GM23338 (cell line): ENCODE data around the gene CTNNA1. TPM values are rescaled to one million over a fixed set of nuclear protein-coding genes. Genes with fewer than 3 reads are reported as not detected.

Experiments
- ATAC-seq: fragments of 200-7000 bp; cut with Tn5 transposase; 3 replicates; pipeline ENCODE4 v1.9.1; 2020
- DNase-seq: peaks from one replicate; pipeline ENCODE4 v3.0.0-alpha.2; 2015; ENCODE audit warnings: low spot score
- H2AFZ ChIP-seq: fragments of 200-600 bp; sonication (generic); 2 replicates; pipeline ENCODE4 v1.8.0; 2016; ENCODE audit warnings: antibody characterized with exemption, mild to moderate bottlenecking, moderate library complexity
- H3F3A ChIP-seq: fragments of 200-600 bp; sonication (generic); replicated peaks from 2 replicates; pipeline ENCODE4 v1.8.0; 2017; ENCODE audit warnings: antibody characterized with exemption, mixed run types, low read depth
- H3K27ac ChIP-seq: fragments of 200-600 bp; sonication (generic); 2 replicates; pipeline ENCODE4 v1.6.1; 2016; ENCODE audit warnings: low read depth
- H3K27me3 ChIP-seq: fragments of 200-600 bp; sonication (generic); 2 replicates; pipeline ENCODE4 v1.8.0; 2016; ENCODE audit warnings: mild to moderate bottlenecking, mixed run types, moderate library complexity; ENCODE audit not compliant: insufficient read depth
- H3K36me3 ChIP-seq: fragments of 200-600 bp; sonication (generic); 2 replicates; pipeline ENCODE4 v1.8.0; 2016; ENCODE audit warnings: mild to moderate bottlenecking; ENCODE audit not compliant: insufficient read depth
- H3K4me1 ChIP-seq: fragments of 200-600 bp; sonication (generic); 2 replicates; pipeline ENCODE4 v1.8.0; 2016; ENCODE audit warnings: mild to moderate bottlenecking, moderate library complexity; ENCODE audit not compliant: insufficient read depth
- H3K4me2 ChIP-seq: fragments of 200-600 bp; sonication (generic); 2 replicates; pipeline ENCODE4 v1.7.1; 2017; ENCODE audit warnings: mixed run types
- H3K4me3 ChIP-seq: fragments of 200-600 bp; sonication (generic); 2 replicates; pipeline ENCODE4 v1.6.1; 2016; ENCODE audit warnings: mixed run types
- H3K79me2 ChIP-seq: fragments of 200-600 bp; sonication (generic); replicated peaks from 2 replicates; pipeline ENCODE4 v1.8.0; 2017; ENCODE audit warnings: mild to moderate bottlenecking; ENCODE audit not compliant: insufficient read depth
- H3K9me2 ChIP-seq: fragments of 200-600 bp; sonication (generic); 2 replicates; pipeline ENCODE4 v1.8.0; 2017; ENCODE audit not compliant: insufficient read depth
- H4K20me1 ChIP-seq: fragments of 200-600 bp; sonication (generic); replicated peaks from 2 replicates; pipeline ENCODE4 v1.8.0; 2017; ENCODE audit warnings: mild to moderate bottlenecking; ENCODE audit not compliant: insufficient read depth
- H3K27ac Mint-ChIP-seq: 2 replicates; pipeline ENCODE4 v1.8.0; 2020; ENCODE audit warnings: inconsistent platforms, mild to moderate bottlenecking, moderate library complexity, mixed read lengths
- H3K27me3 Mint-ChIP-seq: 3 replicates; pipeline ENCODE4 v1.8.0; 2022; ENCODE audit warnings: low read depth, mild to moderate bottlenecking, moderate library complexity, mixed read lengths, inconsistent platforms; ENCODE audit not compliant: insufficient read depth, poor library complexity
- H3K36me3 Mint-ChIP-seq: 3 replicates; pipeline ENCODE4 v1.8.0; 2021; ENCODE audit warnings: low read depth, mild to moderate bottlenecking, inconsistent platforms, moderate library complexity, mixed read lengths
- H3K4me1 Mint-ChIP-seq: 3 replicates; pipeline ENCODE4 v1.8.0; 2020; ENCODE audit warnings: mild to moderate bottlenecking, inconsistent platforms, mixed read lengths
- H3K4me3 Mint-ChIP-seq: 3 replicates; pipeline ENCODE4 v1.8.0; 2021; ENCODE audit warnings: moderate library complexity, mild to moderate bottlenecking, inconsistent platforms, mixed read lengths
- H3K9me3 Mint-ChIP-seq: 3 replicates; pipeline ENCODE4 v1.8.0; 2020; ENCODE audit warnings: moderate library complexity, mild to moderate bottlenecking, inconsistent platforms, mixed read lengths
- CREB1 ChIP-seq: fragments of 250-450 bp; sonication (Bioruptor Pico); IDR thresholded peaks from 2 replicates; pipeline ENCODE4 v1.5.0; 2020; ENCODE audit warnings: low read depth, mild to moderate bottlenecking, moderate library complexity
- EZH2 ChIP-seq: fragments of 200-600 bp; sonication (generic); IDR thresholded peaks from one replicate; pipeline ENCODE4 v1.8.0; 2017; ENCODE audit warnings: antibody characterized with exemption, mild to moderate bottlenecking, low read depth; ENCODE audit not compliant: unreplicated experiment
- EZH2phosphoT487 ChIP-seq: fragments of 200-600 bp; sonication (generic); IDR thresholded peaks from one replicate; pipeline ENCODE4 v1.8.1; 2018; ENCODE audit warnings: antibody characterized with exemption; ENCODE audit not compliant: unreplicated experiment
- JUNB ChIP-seq: IDR thresholded peaks from one replicate; pipeline ENCODE4 v1.6.1; 2016; ENCODE audit warnings: antibody characterized with exemption; ENCODE audit not compliant: unreplicated experiment
- NANOG ChIP-seq: IDR thresholded peaks from 2 replicates; pipeline ENCODE4 v1.6.1; 2016; ENCODE audit warnings: antibody characterized with exemption, borderline replicate concordance
- POLR2AphosphoS5 ChIP-seq: IDR thresholded peaks from 2 replicates; pipeline ENCODE4 v1.6.1; 2016; ENCODE audit warnings: antibody characterized with exemption, low read depth
- STAT1 ChIP-seq: IDR thresholded peaks from one replicate; pipeline ENCODE4 v1.6.1; 2016; ENCODE audit warnings: antibody characterized with exemption; ENCODE audit not compliant: unreplicated experiment
- ZNF114 ChIP-seq: fragments of 250-450 bp; sonication (Bioruptor Pico); IDR thresholded peaks from 2 replicates; pipeline ENCODE4 v1.5.0; 2020; ENCODE audit warnings: mild to moderate bottlenecking, moderate library complexity
- ZNF331 ChIP-seq: fragments of 250-450 bp; sonication (Bioruptor Pico); IDR thresholded peaks from 2 replicates; pipeline ENCODE4 v1.5.0; 2020; ENCODE audit warnings: low read depth, mild to moderate bottlenecking, moderate library complexity
- polyA plus RNA-seq: library from polyadenylated mRNA; unstranded; fragments of >200 nt; fragmentation: Nextera tagmentation; extraction: Ambion mirVana; gene quantifications from 2 replicates; pipeline ENCODE4 v1.2.1, GENCODE V29; 2016
- total RNA-seq: library from RNA; depleted of rRNA; stranded (reverse); fragments of >200 nt; shearing (Covaris generic); gene quantifications from 2 replicates; pipeline ENCODE4 v1.2.3, GENCODE V29; 2014
- TF ChIP-seq, protein P1 (sequence below): IDR thresholded peaks from one replicate; pipeline ENCODE4 v1.6.1; 2018; ENCODE audit warnings: antibody characterized with exemption; ENCODE audit not compliant: unreplicated experiment
- TF ChIP-seq, protein P2 (sequence below), 2 experiments: fragments of 200-600 bp in 1 of 2; sonication (generic) in 1 of 2; conservative IDR thresholded peaks; 2 replicates each; pipeline versions ENCODE4 v1.5.1 to v1.6.1; 2016 to 2017; ENCODE audit warnings: antibody characterized with exemption in 2 of 2, low read depth in 2 of 2, mild to moderate bottlenecking in 2 of 2, moderate library complexity in 1 of 2
- TF ChIP-seq, protein P3 (sequence below): fragments of 250-450 bp; sonication (Bioruptor Pico); IDR thresholded peaks from 2 replicates; pipeline ENCODE4 v1.5.0; 2020; ENCODE audit warnings: mild to moderate bottlenecking, moderate library complexity
- TF ChIP-seq, protein P4 (sequence below): IDR thresholded peaks from 2 replicates; pipeline ENCODE4 v1.6.1; 2016; ENCODE audit warnings: antibody characterized with exemption

Gene CTNNA1
- total and polyA plus RNA-seq, 2 experiments from 2014 or later, result 111 to 348 TPM

DNA sequence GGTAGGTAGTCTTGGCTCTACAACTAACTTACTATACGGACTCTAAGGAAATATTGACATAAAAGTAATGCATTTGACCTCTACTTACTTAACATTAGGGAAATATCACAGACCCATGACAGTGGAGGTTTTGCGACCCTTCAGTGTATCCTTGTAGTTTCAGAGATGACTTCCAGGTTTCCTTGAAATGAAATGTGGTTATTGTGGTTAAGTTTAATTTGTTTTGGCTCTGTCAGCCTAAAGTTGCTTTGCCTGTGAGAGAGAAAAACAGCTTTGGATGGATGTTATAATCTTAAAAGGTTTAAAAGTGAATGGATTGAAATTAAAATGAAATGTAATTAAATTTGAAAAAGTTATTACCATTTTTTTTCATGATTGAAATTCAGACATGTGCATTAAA, 79.0 kb downstream of the CTNNA1 start:
- no peaks in the 10 kb centered on the region for H3F3A ChIP-seq
- H3K4me2 ChIP-seq, result peak overlapping the region; percentile 64
- peak overlapping the region; percentile 39; the same call in 1 of the 2 replicates for H3K27ac ChIP-seq
- H2AFZ ChIP-seq, result no peak overlapping the region
- H3K27ac Mint-ChIP-seq, result peak overlapping the region; percentile 85
- H3K4me1 ChIP-seq, result peaks cover 63% of the 10 kb centered on the region
- TF ChIP-seq, protein P1, sequence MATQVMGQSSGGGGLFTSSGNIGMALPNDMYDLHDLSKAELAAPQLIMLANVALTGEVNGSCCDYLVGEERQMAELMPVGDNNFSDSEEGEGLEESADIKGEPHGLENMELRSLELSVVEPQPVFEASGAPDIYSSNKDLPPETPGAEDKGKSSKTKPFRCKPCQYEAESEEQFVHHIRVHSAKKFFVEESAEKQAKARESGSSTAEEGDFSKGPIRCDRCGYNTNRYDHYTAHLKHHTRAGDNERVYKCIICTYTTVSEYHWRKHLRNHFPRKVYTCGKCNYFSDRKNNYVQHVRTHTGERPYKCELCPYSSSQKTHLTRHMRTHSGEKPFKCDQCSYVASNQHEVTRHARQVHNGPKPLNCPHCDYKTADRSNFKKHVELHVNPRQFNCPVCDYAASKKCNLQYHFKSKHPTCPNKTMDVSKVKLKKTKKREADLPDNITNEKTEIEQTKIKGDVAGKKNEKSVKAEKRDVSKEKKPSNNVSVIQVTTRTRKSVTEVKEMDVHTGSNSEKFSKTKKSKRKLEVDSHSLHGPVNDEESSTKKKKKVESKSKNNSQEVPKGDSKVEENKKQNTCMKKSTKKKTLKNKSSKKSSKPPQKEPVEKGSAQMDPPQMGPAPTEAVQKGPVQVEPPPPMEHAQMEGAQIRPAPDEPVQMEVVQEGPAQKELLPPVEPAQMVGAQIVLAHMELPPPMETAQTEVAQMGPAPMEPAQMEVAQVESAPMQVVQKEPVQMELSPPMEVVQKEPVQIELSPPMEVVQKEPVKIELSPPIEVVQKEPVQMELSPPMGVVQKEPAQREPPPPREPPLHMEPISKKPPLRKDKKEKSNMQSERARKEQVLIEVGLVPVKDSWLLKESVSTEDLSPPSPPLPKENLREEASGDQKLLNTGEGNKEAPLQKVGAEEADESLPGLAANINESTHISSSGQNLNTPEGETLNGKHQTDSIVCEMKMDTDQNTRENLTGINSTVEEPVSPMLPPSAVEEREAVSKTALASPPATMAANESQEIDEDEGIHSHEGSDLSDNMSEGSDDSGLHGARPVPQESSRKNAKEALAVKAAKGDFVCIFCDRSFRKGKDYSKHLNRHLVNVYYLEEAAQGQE, result no peak
- TF ChIP-seq EZH2 (no peak), POLR2AphosphoS5 (no peak), NANOG (no peak), ZNF331 (CRISPR knock-in tag) (no peak), CREB1 (CRISPR knock-in tag) (no peak), STAT1 (no peak), JUNB (no peak), EZH2phosphoT487 (no peak), ZNF114 (no peak)
- TF ChIP-seq, protein P2, sequence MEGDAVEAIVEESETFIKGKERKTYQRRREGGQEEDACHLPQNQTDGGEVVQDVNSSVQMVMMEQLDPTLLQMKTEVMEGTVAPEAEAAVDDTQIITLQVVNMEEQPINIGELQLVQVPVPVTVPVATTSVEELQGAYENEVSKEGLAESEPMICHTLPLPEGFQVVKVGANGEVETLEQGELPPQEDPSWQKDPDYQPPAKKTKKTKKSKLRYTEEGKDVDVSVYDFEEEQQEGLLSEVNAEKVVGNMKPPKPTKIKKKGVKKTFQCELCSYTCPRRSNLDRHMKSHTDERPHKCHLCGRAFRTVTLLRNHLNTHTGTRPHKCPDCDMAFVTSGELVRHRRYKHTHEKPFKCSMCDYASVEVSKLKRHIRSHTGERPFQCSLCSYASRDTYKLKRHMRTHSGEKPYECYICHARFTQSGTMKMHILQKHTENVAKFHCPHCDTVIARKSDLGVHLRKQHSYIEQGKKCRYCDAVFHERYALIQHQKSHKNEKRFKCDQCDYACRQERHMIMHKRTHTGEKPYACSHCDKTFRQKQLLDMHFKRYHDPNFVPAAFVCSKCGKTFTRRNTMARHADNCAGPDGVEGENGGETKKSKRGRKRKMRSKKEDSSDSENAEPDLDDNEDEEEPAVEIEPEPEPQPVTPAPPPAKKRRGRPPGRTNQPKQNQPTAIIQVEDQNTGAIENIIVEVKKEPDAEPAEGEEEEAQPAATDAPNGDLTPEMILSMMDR (conservative IDR thresholded peaks at IDR 0.05; ENCODE audit: low read depth in 2 of 2), result no peak
- TF ChIP-seq, protein P3, sequence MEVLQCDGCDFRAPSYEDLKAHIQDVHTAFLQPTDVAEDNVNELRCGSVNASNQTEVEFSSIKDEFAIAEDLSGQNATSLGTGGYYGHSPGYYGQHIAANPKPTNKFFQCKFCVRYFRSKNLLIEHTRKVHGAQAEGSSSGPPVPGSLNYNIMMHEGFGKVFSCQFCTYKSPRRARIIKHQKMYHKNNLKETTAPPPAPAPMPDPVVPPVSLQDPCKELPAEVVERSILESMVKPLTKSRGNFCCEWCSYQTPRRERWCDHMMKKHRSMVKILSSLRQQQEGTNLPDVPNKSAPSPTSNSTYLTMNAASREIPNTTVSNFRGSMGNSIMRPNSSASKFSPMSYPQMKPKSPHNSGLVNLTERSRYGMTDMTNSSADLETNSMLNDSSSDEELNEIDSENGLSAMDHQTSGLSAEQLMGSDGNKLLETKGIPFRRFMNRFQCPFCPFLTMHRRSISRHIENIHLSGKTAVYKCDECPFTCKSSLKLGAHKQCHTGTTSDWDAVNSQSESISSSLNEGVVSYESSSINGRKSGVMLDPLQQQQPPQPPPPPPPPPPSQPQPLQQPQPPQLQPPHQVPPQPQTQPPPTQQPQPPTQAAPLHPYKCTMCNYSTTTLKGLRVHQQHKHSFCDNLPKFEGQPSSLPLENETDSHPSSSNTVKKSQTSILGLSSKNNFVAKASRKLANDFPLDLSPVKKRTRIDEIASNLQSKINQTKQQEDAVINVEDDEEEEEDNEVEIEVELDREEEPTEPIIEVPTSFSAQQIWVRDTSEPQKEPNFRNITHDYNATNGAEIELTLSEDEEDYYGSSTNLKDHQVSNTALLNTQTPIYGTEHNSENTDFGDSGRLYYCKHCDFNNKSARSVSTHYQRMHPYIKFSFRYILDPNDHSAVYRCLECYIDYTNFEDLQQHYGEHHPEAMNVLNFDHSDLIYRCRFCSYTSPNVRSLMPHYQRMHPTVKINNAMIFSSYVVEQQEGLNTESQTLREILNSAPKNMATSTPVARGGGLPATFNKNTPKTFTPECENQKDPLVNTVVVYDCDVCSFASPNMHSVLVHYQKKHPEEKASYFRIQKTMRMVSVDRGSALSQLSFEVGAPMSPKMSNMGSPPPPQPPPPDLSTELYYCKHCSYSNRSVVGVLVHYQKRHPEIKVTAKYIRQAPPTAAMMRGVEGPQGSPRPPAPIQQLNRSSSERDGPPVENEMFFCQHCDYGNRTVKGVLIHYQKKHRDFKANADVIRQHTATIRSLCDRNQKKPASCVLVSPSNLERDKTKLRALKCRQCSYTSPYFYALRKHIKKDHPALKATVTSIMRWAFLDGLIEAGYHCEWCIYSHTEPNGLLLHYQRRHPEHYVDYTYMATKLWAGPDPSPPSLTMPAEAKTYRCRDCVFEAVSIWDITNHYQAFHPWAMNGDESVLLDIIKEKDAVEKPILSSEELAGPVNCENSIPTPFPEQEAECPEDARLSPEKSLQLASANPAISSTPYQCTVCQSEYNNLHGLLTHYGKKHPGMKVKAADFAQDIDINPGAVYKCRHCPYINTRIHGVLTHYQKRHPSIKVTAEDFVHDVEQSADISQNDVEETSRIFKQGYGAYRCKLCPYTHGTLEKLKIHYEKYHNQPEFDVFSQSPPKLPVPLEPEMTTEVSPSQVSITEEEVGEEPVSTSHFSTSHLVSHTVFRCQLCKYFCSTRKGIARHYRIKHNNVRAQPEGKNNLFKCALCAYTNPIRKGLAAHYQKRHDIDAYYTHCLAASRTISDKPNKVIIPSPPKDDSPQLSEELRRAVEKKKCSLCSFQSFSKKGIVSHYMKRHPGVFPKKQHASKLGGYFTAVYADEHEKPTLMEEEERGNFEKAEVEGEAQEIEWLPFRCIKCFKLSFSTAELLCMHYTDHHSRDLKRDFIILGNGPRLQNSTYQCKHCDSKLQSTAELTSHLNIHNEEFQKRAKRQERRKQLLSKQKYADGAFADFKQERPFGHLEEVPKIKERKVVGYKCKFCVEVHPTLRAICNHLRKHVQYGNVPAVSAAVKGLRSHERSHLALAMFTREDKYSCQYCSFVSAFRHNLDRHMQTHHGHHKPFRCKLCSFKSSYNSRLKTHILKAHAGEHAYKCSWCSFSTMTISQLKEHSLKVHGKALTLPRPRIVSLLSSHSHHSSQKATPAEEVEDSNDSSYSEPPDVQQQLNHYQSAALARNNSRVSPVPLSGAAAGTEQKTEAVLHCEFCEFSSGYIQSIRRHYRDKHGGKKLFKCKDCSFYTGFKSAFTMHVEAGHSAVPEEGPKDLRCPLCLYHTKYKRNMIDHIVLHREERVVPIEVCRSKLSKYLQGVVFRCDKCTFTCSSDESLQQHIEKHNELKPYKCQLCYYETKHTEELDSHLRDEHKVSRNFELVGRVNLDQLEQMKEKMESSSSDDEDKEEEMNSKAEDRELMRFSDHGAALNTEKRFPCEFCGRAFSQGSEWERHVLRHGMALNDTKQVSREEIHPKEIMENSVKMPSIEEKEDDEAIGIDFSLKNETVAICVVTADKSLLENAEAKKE (CRISPR knock-in tag), result no peak
- TF ChIP-seq, protein P4, sequence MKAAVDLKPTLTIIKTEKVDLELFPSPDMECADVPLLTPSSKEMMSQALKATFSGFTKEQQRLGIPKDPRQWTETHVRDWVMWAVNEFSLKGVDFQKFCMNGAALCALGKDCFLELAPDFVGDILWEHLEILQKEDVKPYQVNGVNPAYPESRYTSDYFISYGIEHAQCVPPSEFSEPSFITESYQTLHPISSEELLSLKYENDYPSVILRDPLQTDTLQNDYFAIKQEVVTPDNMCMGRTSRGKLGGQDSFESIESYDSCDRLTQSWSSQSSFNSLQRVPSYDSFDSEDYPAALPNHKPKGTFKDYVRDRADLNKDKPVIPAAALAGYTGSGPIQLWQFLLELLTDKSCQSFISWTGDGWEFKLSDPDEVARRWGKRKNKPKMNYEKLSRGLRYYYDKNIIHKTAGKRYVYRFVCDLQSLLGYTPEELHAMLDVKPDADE, result no peak
- peaks cover 12% of the 10 kb centered on the region for H3K27me3 Mint-ChIP-seq
- peaks cover 37% of the 10 kb centered on the region for H3K36me3 Mint-ChIP-seq
- H3K79me2 ChIP-seq, result peaks cover 44% of the 10 kb centered on the region
- H3K4me3 ChIP-seq, result no peak overlapping the region
- DNase-seq (no peak), ATAC-seq (no peak)
- H3K36me3 ChIP-seq, result peaks cover 12% of the 10 kb centered on the region; the same call in 1 of the 2 replicates
- H3K9me2 ChIP-seq, result no peaks in the 10 kb centered on the region
- no peaks in the 10 kb centered on the region for H4K20me1 ChIP-seq
- no peaks in the 10 kb centered on the region; the same call in 2 of the 3 replicates for H3K9me3 Mint-ChIP-seq
- H3K4me1 Mint-ChIP-seq, result peaks cover 79% of the 10 kb centered on the region
- H3K4me3 Mint-ChIP-seq, result no peak overlapping the region
- no peaks in the 10 kb centered on the region for H3K27me3 ChIP-seq
